Measurements from ENCODE around the gene KCNK2. TPM values are rescaled to one million over a fixed set of nuclear protein-coding genes. Genes with fewer than 3 reads are reported as not detected.

The KCNK2 gene
- total RNA-seq, 1 experiment from 2014 or later = 0.15 TPM

- Mint-ChIP-seq H3K36me3 (no peaks in the 10 kb centered on the region), H3K9me3 (no peaks in the 10 kb centered on the region), H3K4me1 (peaks cover 30% of the 10 kb centered on the region), H3K27ac (peak overlapping the region; percentile 79), H3K27me3 (ENCODE audit: low read depth) (no peaks in the 10 kb centered on the region), H3K4me3 (no peak overlapping the region)
- ChIA-PET POLR2A (no interaction called here), CTCF (interaction anchor here (0.7 to 2.5 kb wide), 2 partner anchors 21 to 155 kb away, joined by 3 to 13 read pairs; no protein-coding TSS in a partner anchor)
- no peak for TF ChIP-seq ERG (CRISPR knock-in tag; IDR thresholded peaks at IDR 0.05)
- DNase-seq (ENCODE audit: low spot score) (no peak), ATAC-seq (peak; percentile 72)
Observed at GRCh38 chr1:215055281-215055935, 27.1 kb upstream of the KCNK2 start.

GRCh38 chr1:215056584-215056983 lies 26.0 kb upstream of the KCNK2 start:
- ATAC-seq (no peak), DNase-seq (ENCODE audit: low spot score) (no peak)
- no peaks in the 10 kb centered on the region for H3K9me3 Mint-ChIP-seq
- no peaks in the 10 kb centered on the region for H3K27me3 Mint-ChIP-seq (ENCODE audit: low read depth)
- no peaks in the 10 kb centered on the region for H3K36me3 Mint-ChIP-seq
- peaks cover 30% of the 10 kb centered on the region for H3K4me1 Mint-ChIP-seq
- ChIA-PET POLR2A (no interaction called here), CTCF (no interaction called here)
- TF ChIP-seq ZMAT4 (CRISPR knock-in tag; IDR thresholded peaks at IDR 0.05) (no peak), E2F4 (CRISPR knock-in tag; IDR thresholded peaks at IDR 0.05; ENCODE audit: borderline replicate concordance, low read depth) (no peak), ZBTB43 (CRISPR knock-in tag; IDR thresholded peaks at IDR 0.05) (no peak), ZNF425 (CRISPR knock-in tag; conservative IDR thresholded peaks at IDR 0.05) (no peak), GTF2I (CRISPR knock-in tag; conservative IDR thresholded peaks at IDR 0.05) (no peak), ATF1 (CRISPR knock-in tag; IDR thresholded peaks at IDR 0.05) (no peak), NFYB (CRISPR knock-in tag; conservative IDR thresholded peaks at IDR 0.05; ENCODE audit: low read depth) (no peak), ATF3 (CRISPR knock-in tag; conservative IDR thresholded peaks at IDR 0.05) (no peak), ESRRA (CRISPR knock-in tag; IDR thresholded peaks at IDR 0.05; ENCODE audit: borderline replicate concordance) (no peak), ETV6 (CRISPR knock-in tag; IDR thresholded peaks at IDR 0.05) (no peak), ZNF281 (CRISPR knock-in tag; IDR thresholded peaks at IDR 0.05) (no peak)
- H3K27ac Mint-ChIP-seq = no peak overlapping the region
- H3K4me3 Mint-ChIP-seq = no peak overlapping the region
